GM20000 (cell line): ENCODE measurements around the gene CAMK4.

Source experiments
- DNase-seq: peaks from one replicate; pipeline ENCODE4 v3.0.0; 2012; ENCODE audit warnings: low spot score
- TF ChIP-seq, protein P1 (sequence below): IDR thresholded peaks from 2 replicates; pipeline ENCODE4 v1.5.1; 2012; ENCODE audit warnings: mild to moderate bottlenecking, control low read depth; ENCODE audit errors: extremely low read depth, missing control alignments

Gene CAMK4

DNA sequence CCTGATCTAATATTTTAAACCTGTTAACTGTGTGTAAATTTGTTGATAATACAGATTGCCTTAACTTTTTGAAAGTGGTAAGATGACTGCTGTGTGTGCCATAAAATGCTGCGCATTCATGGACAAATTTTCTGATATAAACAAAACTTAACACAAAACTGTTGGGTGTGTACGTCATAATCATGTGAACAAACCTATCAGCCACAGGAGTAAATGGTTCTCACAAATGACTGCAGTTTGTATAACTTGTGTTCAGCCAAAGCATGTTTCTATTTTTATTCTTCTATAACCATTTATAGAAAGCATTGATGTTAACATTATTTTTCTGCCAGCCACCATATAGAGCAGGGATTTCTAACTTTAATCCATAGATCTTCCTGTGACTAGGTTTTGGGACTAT, 21.5 kb downstream of the CAMK4 start:
- DNase-seq, result no peak
- TF ChIP-seq, protein P1, sequence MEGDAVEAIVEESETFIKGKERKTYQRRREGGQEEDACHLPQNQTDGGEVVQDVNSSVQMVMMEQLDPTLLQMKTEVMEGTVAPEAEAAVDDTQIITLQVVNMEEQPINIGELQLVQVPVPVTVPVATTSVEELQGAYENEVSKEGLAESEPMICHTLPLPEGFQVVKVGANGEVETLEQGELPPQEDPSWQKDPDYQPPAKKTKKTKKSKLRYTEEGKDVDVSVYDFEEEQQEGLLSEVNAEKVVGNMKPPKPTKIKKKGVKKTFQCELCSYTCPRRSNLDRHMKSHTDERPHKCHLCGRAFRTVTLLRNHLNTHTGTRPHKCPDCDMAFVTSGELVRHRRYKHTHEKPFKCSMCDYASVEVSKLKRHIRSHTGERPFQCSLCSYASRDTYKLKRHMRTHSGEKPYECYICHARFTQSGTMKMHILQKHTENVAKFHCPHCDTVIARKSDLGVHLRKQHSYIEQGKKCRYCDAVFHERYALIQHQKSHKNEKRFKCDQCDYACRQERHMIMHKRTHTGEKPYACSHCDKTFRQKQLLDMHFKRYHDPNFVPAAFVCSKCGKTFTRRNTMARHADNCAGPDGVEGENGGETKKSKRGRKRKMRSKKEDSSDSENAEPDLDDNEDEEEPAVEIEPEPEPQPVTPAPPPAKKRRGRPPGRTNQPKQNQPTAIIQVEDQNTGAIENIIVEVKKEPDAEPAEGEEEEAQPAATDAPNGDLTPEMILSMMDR, result no peak

GRCh38 chr5:111246459-111246858, 22.3 kb downstream of the CAMK4 start:
- TF ChIP-seq, protein P1, result no peak
- no peak for DNase-seq

DNA sequence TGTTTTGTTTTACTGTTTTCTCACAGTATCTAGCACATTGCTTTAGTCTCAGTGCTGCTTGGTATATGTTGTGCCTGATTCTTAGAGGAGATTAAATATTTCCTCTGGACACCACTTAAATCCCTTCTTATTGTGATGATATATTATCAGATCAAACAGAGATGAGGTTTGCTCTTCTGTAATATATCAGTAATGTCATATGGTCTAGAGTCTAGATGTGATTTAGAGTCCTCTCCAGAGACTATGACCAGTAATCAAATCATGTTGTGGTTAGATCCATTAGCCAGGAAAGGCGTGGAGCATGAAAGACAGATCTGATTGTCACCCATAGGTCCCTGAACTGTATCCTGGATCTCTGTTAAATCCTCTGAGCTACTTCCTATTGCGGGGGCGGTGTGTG, 24.4 kb downstream of the CAMK4 start:
- TF ChIP-seq, protein P1, result no peak
- no peak for DNase-seq

DNA sequence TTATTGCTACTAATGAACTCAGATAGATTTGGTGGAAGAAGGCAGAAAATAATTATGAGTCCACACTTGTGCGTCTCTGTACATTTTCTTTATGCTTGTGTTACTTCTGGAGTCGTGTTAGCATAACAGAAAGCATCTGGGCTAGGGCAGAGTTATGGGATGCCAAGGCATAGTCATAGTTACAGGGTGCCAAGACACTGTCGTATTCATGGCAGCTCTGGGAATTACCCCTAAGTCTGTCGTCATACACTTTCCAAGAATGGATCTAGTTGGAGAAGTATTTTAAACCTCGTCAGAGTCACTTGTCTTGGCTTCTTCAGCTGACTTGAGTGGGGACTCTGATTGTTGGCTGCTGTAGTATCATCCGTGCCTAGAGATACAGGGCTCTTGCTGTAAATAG, 27.7 kb downstream of the CAMK4 start:
- DNase-seq, result no peak
- TF ChIP-seq, protein P1, result no peak

- peak; percentile 61 for DNase-seq
- TF ChIP-seq, protein P1, result no peak
Measured at GRCh38 chr5:111252799-111253545, 28.8 kb downstream of the CAMK4 start.

GRCh38 chr5:111254613-111255012, 30.4 kb downstream of the CAMK4 start:
- TF ChIP-seq, protein P1, result no peak
- DNase-seq, result peak; percentile 71

DNA sequence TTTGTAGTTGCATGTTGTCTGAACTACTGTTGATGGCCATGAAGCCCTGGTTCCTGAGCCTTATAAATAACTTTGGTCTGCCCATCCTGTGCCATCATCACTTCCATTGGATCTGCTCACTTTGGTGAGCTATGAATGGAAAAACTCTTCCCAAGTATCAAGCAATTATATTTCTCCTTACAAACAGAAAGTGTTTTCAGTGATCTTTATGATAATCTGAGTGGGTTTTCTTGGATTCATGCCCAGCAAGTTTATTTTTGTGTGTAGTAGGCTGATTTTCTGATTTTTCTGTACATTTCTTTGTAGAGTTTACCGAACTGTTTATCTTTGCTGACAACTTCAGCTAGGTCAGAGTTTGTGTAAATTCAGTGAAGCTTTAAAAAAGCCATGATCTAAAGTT, 31.0 kb downstream of the CAMK4 start:
- TF ChIP-seq, protein P1, result no peak
- no peak for DNase-seq
